ENCODE measurements around the gene PGM5.
"Not testable (repeated sequence)": the region's sequence is repeated elsewhere in the genome, so short reads cannot be mapped to it uniquely, and the experiment has no call there.

- TF ChIP-seq CTCF (IDR thresholded peaks at IDR 0.05; ENCODE audit: low read depth, low read length); EZH2phosphoT487 (IDR thresholded peaks at IDR 0.05; ENCODE audit: low read depth): not testable (repeated sequence)
Observed at GRCh38 chr9:68311208-68311607, 45.2 kb upstream of the PGM5 start.

Measured in OCI-LY3 (cell line).